ENCODE results near the gene BRPF1.
A peak's percentile ranks its signal among the peaks of the same experiment; 100 is the strongest.

BRPF1 gene

DNA sequence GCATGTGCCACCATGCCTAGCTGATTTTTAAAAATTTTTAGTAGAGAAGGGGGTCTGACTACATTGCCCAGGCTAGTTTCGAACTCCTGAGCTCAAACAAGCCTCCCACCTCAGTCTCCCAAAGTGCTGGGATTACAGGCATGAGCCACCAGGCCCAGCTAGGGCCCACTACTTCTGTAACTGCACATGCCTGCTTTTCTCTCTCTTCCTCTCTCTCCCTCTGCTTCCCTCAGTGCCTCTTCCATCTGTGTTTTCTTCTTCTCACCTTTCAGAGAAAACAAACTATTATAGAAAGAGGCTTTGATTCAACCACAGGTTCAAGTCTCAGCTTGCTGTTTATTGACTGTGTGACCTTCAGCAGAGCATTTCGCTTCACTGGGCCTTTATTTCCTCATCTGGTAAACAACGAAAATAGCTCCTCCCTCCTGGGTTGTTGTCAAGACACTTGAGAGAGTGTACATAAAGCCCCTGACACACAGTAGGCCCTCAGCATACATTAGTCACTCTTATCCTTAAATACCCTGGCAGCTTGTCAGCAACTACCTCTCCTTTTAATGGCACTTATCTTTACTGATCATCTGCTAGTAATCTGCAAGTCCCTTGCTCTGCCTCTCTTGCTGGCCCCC is 50.6 kb downstream of the BRPF1 start:
- TF ChIP-seq, protein P1, sequence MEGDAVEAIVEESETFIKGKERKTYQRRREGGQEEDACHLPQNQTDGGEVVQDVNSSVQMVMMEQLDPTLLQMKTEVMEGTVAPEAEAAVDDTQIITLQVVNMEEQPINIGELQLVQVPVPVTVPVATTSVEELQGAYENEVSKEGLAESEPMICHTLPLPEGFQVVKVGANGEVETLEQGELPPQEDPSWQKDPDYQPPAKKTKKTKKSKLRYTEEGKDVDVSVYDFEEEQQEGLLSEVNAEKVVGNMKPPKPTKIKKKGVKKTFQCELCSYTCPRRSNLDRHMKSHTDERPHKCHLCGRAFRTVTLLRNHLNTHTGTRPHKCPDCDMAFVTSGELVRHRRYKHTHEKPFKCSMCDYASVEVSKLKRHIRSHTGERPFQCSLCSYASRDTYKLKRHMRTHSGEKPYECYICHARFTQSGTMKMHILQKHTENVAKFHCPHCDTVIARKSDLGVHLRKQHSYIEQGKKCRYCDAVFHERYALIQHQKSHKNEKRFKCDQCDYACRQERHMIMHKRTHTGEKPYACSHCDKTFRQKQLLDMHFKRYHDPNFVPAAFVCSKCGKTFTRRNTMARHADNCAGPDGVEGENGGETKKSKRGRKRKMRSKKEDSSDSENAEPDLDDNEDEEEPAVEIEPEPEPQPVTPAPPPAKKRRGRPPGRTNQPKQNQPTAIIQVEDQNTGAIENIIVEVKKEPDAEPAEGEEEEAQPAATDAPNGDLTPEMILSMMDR (IDR thresholded peaks at IDR 0.05), result no peak

DNA sequence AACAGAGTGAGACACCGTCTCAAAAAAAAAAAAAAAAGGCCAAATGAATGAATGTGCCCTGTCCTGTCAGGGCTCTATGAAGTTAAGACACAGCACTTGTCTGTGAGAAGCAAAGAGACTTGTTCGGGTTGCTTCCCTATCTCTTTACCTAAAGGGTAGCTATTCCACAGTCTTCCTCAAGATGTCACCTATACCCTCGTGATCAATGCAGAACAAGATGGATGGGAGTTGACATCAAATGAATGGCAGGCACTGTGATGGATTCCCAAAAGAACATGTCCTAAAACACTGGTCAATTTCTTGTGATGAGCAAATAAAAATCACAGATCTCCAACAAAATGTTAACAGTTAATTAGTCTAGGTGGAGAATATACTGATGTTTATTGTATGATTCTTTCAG is 51.2 kb downstream of the BRPF1 start:
- TF ChIP-seq, protein P1 (IDR thresholded peaks at IDR 0.05), result peak; percentile 44

DNA sequence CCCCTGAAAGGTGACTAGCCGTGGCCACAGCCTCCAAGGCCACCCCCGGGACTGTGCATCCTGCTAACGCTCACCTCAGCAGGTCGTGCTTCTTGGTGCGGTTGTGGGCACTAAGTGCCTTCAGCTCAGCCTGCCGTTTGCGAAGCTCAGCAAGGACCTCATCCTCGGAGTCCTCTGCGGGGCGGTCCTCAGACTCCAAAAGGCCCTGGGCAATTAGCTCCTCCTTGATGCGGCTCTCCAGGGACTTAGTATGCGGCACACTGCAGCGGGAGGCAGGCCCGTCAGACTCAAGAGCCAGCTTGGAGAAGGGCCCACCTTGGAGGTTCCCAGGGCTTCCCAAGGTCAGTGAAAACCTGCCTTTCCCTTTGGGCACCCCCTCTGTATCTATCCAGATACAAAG is 52.4 kb downstream of the BRPF1 start:
- TF ChIP-seq, protein P1 (IDR thresholded peaks at IDR 0.05), result no peak

DNA sequence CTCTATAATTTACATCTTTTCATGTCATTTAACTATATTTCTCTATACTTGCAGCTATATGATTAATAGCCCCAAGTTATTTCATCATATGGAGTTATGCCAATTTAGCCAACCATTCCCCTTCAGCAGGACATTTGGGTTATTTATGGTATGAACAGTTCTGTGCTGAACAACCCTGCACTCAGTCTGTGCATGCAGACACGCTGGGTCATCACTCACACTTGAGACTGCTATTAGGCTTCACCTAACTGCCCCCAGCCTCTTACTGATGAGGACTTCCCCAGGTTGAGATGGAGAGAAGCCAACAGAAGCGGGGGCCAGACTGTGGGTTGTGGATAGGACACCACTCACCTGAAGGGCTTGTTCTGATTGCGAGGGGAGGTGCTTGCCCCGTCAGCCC is 53.4 kb downstream of the BRPF1 start:
- TF ChIP-seq, protein P1 (IDR thresholded peaks at IDR 0.05), result no peak

DNA sequence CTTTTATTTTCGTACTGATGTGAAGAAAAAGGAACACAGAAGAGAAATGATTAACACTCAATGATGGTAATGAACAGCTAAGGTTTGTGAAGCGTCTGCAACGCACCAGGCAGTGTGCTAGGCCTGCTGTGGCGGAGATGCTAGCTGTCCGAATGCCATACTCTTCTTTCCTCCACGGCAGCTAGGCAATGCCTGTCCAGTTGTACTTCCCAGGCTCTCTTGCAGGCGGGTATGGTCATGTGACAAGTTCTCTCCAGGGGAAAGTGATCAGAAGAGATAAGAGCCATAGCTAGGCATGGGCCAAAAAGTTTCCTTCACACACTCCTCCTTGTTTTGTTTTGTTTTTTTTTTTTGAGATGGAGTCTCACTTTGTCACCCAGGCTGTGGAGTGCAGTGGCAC is 54.1 kb downstream of the BRPF1 start:
- TF ChIP-seq, protein P1 (IDR thresholded peaks at IDR 0.05), result no peak

DNA sequence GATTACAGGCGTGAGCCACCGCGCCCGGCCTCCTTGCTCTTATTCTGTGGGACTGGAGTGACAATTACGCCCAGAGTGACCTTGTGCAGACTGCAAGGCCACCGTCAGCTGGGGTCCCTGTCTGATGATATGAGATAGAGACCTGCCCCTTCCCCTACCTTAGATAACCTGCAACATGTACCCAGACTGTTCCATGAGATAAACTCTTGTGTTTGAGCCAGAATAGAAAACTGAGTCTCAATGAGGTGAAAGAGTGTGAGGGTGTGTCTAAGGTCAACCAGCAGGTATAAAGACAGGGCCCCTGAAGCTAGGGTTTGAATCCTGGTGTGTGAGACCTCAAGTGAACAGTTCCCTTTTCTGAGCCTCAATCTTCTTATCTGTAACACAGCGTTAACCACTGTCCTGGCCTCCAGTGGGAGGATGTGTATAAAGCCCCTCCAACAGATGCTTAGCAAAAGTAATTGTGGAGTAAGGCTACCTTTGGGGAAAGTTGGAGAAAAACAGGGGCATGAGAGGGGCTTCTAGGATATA is 54.7 kb downstream of the BRPF1 start:
- TF ChIP-seq, protein P1 (IDR thresholded peaks at IDR 0.05), result no peak

DNA sequence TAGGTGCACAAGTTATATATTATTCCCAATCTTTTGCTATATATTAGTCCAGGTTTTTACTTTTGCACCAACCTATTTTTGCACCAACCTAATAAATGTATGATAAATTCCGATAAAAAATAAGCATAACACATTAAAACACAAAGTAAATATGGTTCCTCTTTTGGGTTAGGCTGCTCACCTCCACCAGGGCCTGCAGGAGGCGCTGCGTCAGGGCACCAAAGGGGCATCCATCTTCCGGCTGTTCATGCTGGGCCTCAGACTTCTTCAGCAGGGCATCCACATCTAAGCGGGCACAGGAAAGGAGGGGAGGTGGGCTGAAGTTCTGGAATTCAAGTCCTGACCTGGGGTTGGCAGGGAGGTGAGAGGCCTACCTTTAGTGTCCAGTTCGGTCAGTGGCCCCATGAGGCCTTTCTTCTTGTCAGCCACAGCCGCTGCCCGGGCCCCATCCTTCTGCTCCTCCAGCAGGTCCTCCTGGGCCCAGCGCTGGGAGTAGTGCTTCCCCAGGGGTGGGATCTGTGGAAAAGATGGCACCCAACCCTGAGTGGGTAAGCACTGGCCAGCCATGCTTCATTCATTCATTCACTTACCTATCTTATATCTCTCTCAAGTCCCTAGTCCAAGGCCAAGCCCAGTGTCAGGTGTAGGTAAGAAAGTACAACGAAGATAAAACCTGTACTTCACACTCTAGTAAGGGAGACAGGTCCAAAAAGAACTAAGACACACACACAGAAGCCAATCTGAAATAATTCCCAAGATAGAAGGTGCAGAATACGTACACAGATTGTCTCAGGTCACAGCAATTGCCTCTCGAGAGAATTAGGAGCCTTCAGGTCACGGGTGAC is 55.5 kb downstream of the BRPF1 start:
- TF ChIP-seq, protein P1 (IDR thresholded peaks at IDR 0.05), result no peak; the same call in 1 of the 2 replicates

Data from LNCAP (cell line).